Upper lobe of right lung (tissue), 1 donor: ENCODE data around the gene SEMA5B. TPM values are rescaled to one million over a fixed set of nuclear protein-coding genes. Genes with fewer than 3 reads are reported as not detected.

Source experiments
- ATAC-seq: fragments of 200-7000 bp; cut with Tn5 transposase; one replicate; pipeline ENCODE4 v1.9.1; 2020; ENCODE audit warnings: mild to moderate bottlenecking, moderate library complexity
- DNase-seq: peaks from one replicate; pipeline ENCODE4 v3.0.0-alpha.2; 2020
- H3K27ac ChIP-seq: fragments of 200-600 bp; one replicate; pipeline ENCODE4 v1.8.0; 2022
- H3K27me3 ChIP-seq: fragments of 200-600 bp; one replicate; pipeline ENCODE4 v1.8.0; 2022; ENCODE audit warnings: mild to moderate bottlenecking
- H3K36me3 ChIP-seq: fragments of 200-600 bp; one replicate; pipeline ENCODE4 v1.8.0; 2022
- H3K4me1 ChIP-seq: fragments of 200-600 bp; one replicate; pipeline ENCODE4 v1.8.0; 2022
- H3K4me3 ChIP-seq: fragments of 200-600 bp; one replicate; pipeline ENCODE4 v1.8.0; 2022; ENCODE audit warnings: mild to moderate bottlenecking
- H3K9me3 ChIP-seq: fragments of 200-600 bp; one replicate; pipeline ENCODE4 v1.8.0; 2022
- CTCF ChIP-seq: fragments of 200-600 bp; IDR thresholded peaks from one replicate; pipeline ENCODE4 v1.8.0; 2022; ENCODE audit warnings: antibody characterized with exemption
- intact Hi-C: fragments of 100-400 bp; cut with DNase I; formaldehyde crosslinking; loops from one replicate; pipeline ENCODE4 v1.11.0; 2022
- long read RNA-seq: library from polyadenylated mRNA; unstranded; transcript quantifications from one replicate; pipeline ENCODE4 v2.0.0, GENCODE V29; 2021
- total RNA-seq: library from RNA; stranded (reverse); fragmentation: NEBNext Ultra II Directional; extraction: Animal tissue kit (Norgen Biotek cat#: 25700); gene quantifications from one replicate; pipeline ENCODE4 v1.2.1, GENCODE V29; 2021
- donor health status: DM: no; HTN: yes; CAD: no; lungs with severe emphysema.

SEMA5B gene
- total RNA-seq = 2.3 TPM
- long read RNA-seq, full-length matches to known transcripts = 1 of 10 reads
- long read RNA-seq, partial matches to known transcripts = 5 of 10 reads
- long read RNA-seq, other reads (novel, unspliced or antisense) = 4 of 10 reads

GRCh38 chr3:123027292-123028232, at the start of gene SEMA5B:
Gene SEMA5B, minus strand, starts transcription at chr3:123027763. Its CDS starts 66,500 bp downstream, at chr3:122961263.
- intact Hi-C loops = no loop called here
- ATAC-seq = peak; percentile 63

GRCh38 chr3:123076496-123077418, 49.2 kb upstream of the SEMA5B start:
- no peaks in the 10 kb centered on the region for H3K36me3 ChIP-seq
- H3K27me3 ChIP-seq = no peaks in the 10 kb centered on the region
- DNase-seq (peak; percentile 72), ATAC-seq (peak; percentile 31)
- H3K27ac ChIP-seq = no peak overlapping the region
- H3K4me3 ChIP-seq = no peak overlapping the region
- no peak for TF ChIP-seq CTCF
- H3K4me1 ChIP-seq = peaks cover 35% of the 10 kb centered on the region
- intact Hi-C loops = no loop called here
- H3K9me3 ChIP-seq = no peaks in the 10 kb centered on the region

More at GRCh38 chr3:123027292-123028232, at the start of gene SEMA5B:
- H3K4me3 ChIP-seq = peak within 1 kb of the TSS; percentile 58
- peaks cover 45% of the 10 kb centered on the region for H3K27me3 ChIP-seq
- DNase-seq = peak; percentile 70
- peak; percentile 52 for TF ChIP-seq CTCF
- H3K9me3 ChIP-seq = no peaks in the 10 kb centered on the region
- no peak within 1 kb of the TSS for H3K27ac ChIP-seq
- H3K36me3 ChIP-seq = no peaks in the 10 kb centered on the region
- peaks cover 25% of the 10 kb centered on the region for H3K4me1 ChIP-seq

- ATAC-seq (no peak), DNase-seq (no peak)
- H3K9me3 ChIP-seq = no peaks in the 10 kb centered on the region
- no peak overlapping the region for H3K4me3 ChIP-seq
- peaks cover 35% of the 10 kb centered on the region for H3K4me1 ChIP-seq
- intact Hi-C loops = no loop called here
- no peaks in the 10 kb centered on the region for H3K36me3 ChIP-seq
- no peak overlapping the region for H3K27ac ChIP-seq
- H3K27me3 ChIP-seq = no peaks in the 10 kb centered on the region
- TF ChIP-seq CTCF = no peak
Observed at GRCh38 chr3:123076112-123076495, 48.5 kb upstream of the SEMA5B start.

- H3K27me3 ChIP-seq = no peaks in the 10 kb centered on the region
- no peak overlapping the region for H3K27ac ChIP-seq
- ATAC-seq = no peak
- peaks cover 31% of the 10 kb centered on the region for H3K4me1 ChIP-seq
- intact Hi-C loops = no loop called here
- no peaks in the 10 kb centered on the region for H3K9me3 ChIP-seq
- H3K36me3 ChIP-seq = no peaks in the 10 kb centered on the region
- DNase-seq = no peak
- H3K4me3 ChIP-seq = no peak overlapping the region
- TF ChIP-seq CTCF = no peak
Observed at GRCh38 chr3:123075359-123075758, 47.8 kb upstream of the SEMA5B start.

- Histone ChIP-seq H3K27ac (no peak overlapping the region), H3K27me3 (no peaks in the 10 kb centered on the region), H3K36me3 (no peaks in the 10 kb centered on the region), H3K4me1 (peaks cover 48% of the 10 kb centered on the region), H3K9me3 (no peaks in the 10 kb centered on the region), H3K4me3 (no peak overlapping the region)
- no peak for DNase-seq
- no peak for ATAC-seq
- intact Hi-C loops = no loop called here
- no peak for TF ChIP-seq CTCF
Observed at GRCh38 chr3:123072564-123072963, 45.0 kb upstream of the SEMA5B start.
